ENCODE results near the gene MAZ. TPM values are rescaled to one million over a fixed set of nuclear protein-coding genes. Genes with fewer than 3 reads are reported as not detected.

Gene MAZ
- total and polyA plus RNA-seq, 3 experiments from 2014 or later = 85.7 to 478 (median 455) TPM

DNA sequence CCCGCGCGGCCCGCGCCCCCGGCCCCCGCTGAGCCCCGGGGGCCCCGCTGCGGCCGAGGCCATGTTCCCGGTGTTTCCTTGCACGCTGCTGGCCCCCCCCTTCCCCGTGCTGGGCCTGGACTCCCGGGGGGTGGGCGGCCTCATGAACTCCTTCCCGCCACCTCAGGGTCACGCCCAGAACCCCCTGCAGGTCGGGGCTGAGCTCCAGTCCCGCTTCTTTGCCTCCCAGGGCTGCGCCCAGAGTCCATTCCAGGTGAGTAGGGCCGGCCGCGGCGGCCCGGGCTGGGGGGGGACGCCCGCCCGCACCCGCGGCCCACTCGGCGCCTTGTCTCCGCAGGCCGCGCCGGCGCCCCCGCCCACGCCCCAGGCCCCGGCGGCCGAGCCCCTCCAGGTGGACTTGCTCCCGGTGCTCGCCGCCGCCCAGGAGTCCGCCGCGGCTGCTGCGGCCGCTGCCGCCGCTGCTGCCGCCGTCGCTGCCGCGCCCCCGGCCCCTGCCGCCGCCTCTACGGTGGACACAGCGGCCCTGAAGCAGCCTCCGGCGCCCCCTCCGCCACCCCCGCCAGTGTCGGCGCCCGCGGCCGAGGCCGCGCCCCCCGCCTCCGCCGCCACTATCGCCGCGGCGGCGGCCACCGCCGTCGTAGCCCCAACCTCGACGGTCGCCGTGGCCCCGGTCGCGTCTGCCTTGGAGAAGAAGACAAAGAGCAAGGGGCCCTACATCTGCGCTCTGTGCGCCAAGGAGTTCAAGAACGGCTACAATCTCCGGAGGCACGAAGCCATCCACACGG is 504 bp downstream of the MAZ start:
- H3K4me1 Mint-ChIP-seq = peaks cover 50 to 60% (median 58%) of the 10 kb centered on the region in 3 donors
- ChIA-PET POLR2A (interaction anchor here (0.5 to 4.1 kb wide), 14 partner anchors 10 to 285 kb away, joined by 3 to 59 read pairs (median 6); partner anchors contain the start of genes ALDOA, ASPHD1, C16orf54 and KIF22), CTCF (interaction anchor here (0.6 to 5.0 kb wide), 16 partner anchors 8 to 132 kb away, joined by 3 to 92 read pairs (median 8); partner anchors contain the start of genes KIF22, MVP and PAGR1)
- peaks cover 0 to 2% (median 0%) of the 10 kb centered on the region in 5 donors for H3K9me3 Mint-ChIP-seq
- H3K36me3 ChIP-seq (ENCODE audit: insufficient read depth, low read length) = peaks cover 5% of the 10 kb centered on the region
- no peaks in the 10 kb centered on the region for H3K9me3 ChIP-seq (ENCODE audit: low read length)
- H3K4me1 ChIP-seq (ENCODE audit: insufficient read depth, low read length) = peaks cover 44% of the 10 kb centered on the region
- peak overlapping the region; percentile 88 to 96 (median 93) for H3K4me3 Mint-ChIP-seq
- H3K27me3 ChIP-seq (ENCODE audit: insufficient read depth, low read length, poor library complexity, severe bottlenecking) = no peaks in the 10 kb centered on the region
- peaks cover 3 to 42% (median 4%) of the 10 kb centered on the region in 3 donors for H3K36me3 Mint-ChIP-seq
- peak overlapping the region; percentile 79 for H3K27ac ChIP-seq (ENCODE audit: low read depth, low read length)
- peak in 4 of 5 donors; percentile 37 to 70 (median 45) for DNase-seq
- H3K27me3 Mint-ChIP-seq = peaks cover 0 to 5% of the 10 kb centered on the region in 2 donors
- H3K4me3 ChIP-seq (ENCODE audit: low read length) = peak overlapping the region; percentile 71
- peak overlapping the region; percentile 65 to 100 (median 99) for H3K27ac Mint-ChIP-seq

DNA sequence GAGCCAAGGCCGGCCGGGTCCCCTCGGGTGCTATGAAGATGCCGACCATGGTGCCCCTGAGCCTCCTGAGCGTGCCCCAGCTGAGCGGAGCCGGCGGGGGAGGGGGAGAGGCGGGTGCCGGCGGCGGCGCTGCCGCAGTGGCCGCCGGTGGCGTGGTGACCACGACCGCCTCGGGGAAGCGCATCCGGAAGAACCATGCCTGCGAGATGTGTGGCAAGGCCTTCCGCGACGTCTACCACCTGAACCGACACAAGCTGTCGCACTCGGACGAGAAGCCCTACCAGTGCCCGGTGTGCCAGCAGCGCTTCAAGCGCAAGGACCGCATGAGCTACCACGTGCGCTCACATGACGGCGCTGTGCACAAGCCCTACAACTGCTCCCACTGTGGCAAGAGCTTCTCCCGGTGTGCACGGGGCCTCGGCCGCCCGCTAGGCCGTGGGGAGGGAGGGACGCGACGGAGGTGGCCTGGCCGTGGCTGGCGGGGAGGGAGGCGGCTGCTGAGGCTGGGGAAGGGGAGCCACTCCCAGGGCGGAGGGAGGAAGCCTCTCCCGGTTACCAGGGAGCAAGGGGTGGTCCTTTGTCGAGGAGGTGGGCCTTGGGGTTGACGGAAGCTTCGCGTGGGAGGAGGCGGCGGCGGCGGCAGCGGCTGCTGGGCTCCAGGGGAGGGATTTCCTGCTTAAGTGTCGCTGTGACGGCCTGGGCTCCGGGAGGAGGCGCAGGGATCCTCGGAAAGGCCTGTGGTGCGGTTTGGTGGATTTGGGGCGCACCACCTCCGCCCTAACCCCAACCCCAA is 1.3 kb downstream of the MAZ start:
- H3K36me3 Mint-ChIP-seq = peaks cover 3 to 37% (median 4%) of the 10 kb centered on the region in 3 donors
- peaks cover 48% of the 10 kb centered on the region for H3K4me1 ChIP-seq (ENCODE audit: insufficient read depth, low read length)

DNA sequence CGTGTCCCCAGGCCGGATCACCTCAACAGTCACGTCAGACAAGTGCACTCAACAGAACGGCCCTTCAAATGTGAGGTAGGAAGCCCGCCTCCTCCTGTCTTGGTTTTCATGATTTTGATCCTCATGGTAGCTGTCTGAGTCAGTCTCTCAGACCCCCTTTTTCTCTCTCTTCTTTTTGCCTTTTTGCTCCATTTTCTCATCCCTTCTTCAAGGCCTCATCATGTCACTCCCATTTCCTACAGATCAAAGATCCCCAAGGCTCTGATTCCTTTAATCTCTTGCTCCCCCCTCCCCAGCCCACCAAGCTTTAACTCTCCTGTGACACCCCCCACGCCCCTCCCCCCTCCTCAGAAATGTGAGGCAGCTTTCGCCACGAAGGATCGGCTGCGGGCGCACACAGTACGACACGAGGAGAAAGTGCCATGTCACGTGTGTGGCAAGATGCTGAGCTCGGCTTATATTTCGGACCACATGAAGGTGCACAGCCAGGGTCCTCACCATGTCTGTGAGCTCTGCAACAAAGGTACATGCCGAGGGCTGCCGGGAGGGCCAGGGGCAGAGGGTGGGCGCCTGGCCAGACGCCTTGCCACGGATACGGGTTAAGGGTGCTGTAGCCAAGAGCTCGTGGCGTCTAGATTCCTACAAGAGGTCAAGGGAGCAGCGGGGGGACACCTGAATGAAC is 2.0 kb downstream of the MAZ start:
- ChIA-PET CTCF (interaction anchor here (0.9 to 5.0 kb wide), 21 partner anchors 10 to 210 kb away, joined by 3 to 92 read pairs (median 4); partner anchors contain the start of genes KIF22, MVP and PAGR1), POLR2A (interaction anchor here (0.6 to 4.1 kb wide), 18 partner anchors 8 to 1318 kb away, joined by 3 to 59 read pairs (median 5); partner anchors contain the start of genes ALDOA, C16orf54, KIF22 and MVP)
- Histone ChIP-seq H3K4me1 (ENCODE audit: insufficient read depth, low read length) (peaks cover 50% of the 10 kb centered on the region), H3K4me3 (ENCODE audit: low read length) (peak overlapping the region; percentile 71), H3K9me3 (ENCODE audit: low read length) (no peaks in the 10 kb centered on the region), H3K27ac (ENCODE audit: low read depth, low read length) (peak overlapping the region; percentile 79), H3K36me3 (ENCODE audit: insufficient read depth, low read length) (peaks cover 5% of the 10 kb centered on the region), H3K27me3 (ENCODE audit: insufficient read depth, low read length, poor library complexity, severe bottlenecking) (no peaks in the 10 kb centered on the region)
- peak overlapping the region; percentile 88 to 96 (median 93) for H3K4me3 Mint-ChIP-seq
- H3K9me3 Mint-ChIP-seq = peaks cover 0 to 2% (median 0%) of the 10 kb centered on the region in 5 donors
- H3K27me3 Mint-ChIP-seq = peaks cover 0 to 5% of the 10 kb centered on the region in 2 donors
- peak in 2 of 5 donors; percentile 36 to 58 for DNase-seq
- H3K36me3 Mint-ChIP-seq = peaks cover 3 to 32% (median 4%) of the 10 kb centered on the region in 3 donors
- H3K27ac Mint-ChIP-seq = peak overlapping the region; percentile 93 to 100 (median 100)
- H3K4me1 Mint-ChIP-seq = peaks cover 52 to 71% (median 58%) of the 10 kb centered on the region in 3 donors

More for the DNA sequence above, 1.3 kb downstream of the MAZ start:
- H3K9me3 ChIP-seq (ENCODE audit: low read length) = no peaks in the 10 kb centered on the region
- Mint-ChIP-seq H3K4me1 (peaks cover 50 to 67% (median 58%) of the 10 kb centered on the region in 3 donors), H3K27me3 (peaks cover 0 to 5% of the 10 kb centered on the region in 2 donors), H3K9me3 (peaks cover 0 to 2% (median 0%) of the 10 kb centered on the region in 5 donors), H3K4me3 (peak overlapping the region; percentile 88 to 96 (median 93)), H3K27ac (peak overlapping the region; percentile 93 to 100 (median 100))
- peak overlapping the region; percentile 71 for H3K4me3 ChIP-seq (ENCODE audit: low read length)
- CTCF ChIA-PET = interaction anchor here (0.6 to 5.0 kb wide), 23 partner anchors 9 to 211 kb away, joined by 3 to 92 read pairs (median 4); partner anchors contain the start of genes KIF22, MVP and PAGR1
- H3K36me3 ChIP-seq (ENCODE audit: insufficient read depth, low read length) = peaks cover 5% of the 10 kb centered on the region
- H3K27ac ChIP-seq (ENCODE audit: low read depth, low read length) = peak overlapping the region; percentile 79
- H3K27me3 ChIP-seq (ENCODE audit: insufficient read depth, low read length, poor library complexity, severe bottlenecking) = no peaks in the 10 kb centered on the region
- DNase-seq = peak; percentile 81 to 93 (median 92)
- POLR2A ChIA-PET = interaction anchor here (0.5 to 4.1 kb wide), 20 partner anchors 9 to 1317 kb away, joined by 3 to 59 read pairs (median 5); partner anchors contain the start of genes ALDOA, ASPHD1, C16orf54 and KIF22

DNA sequence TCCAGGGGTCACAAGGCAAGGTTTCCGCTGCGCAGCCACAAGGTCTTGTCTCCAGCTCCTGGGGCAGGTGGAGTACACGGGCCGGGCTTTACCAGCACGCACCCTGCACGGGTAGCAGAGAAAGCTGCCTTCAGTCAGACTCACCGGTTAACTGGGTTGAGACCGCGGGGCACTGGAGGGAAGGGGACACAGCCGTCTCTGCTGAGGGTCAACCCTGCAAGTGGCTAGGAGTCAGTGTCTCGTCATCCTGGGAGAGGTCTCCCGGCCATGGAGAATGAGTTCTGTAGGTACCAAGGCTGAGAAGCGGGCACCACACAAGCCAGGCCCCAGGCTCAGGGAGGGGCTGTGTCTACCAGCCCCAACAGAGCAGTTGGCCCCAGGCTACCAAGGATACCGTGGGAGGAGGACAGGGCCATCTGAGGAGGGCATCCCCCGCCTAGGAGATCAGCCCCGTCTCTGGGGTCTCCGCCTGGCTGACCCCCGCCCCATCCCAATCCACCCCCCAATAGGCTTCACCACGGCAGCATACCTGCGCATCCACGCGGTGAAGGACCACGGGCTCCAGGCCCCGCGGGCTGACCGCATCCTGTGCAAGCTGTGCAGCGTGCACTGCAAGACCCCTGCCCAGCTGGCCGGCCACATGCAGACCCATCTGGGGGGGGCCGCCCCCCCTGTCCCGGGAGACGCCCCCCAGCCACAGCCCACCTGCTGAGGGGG is 2.9 kb downstream of the MAZ start:
- H3K27ac Mint-ChIP-seq = peak overlapping the region; percentile 93 to 100 (median 100)
- H3K4me1 Mint-ChIP-seq = peaks cover 46 to 68% (median 49%) of the 10 kb centered on the region in 3 donors
- H3K36me3 Mint-ChIP-seq = peaks cover 3 to 31% (median 4%) of the 10 kb centered on the region in 3 donors
- H3K27me3 Mint-ChIP-seq = peaks cover 0 to 5% of the 10 kb centered on the region in 2 donors
- Histone ChIP-seq H3K36me3 (ENCODE audit: insufficient read depth, low read length) (peaks cover 5% of the 10 kb centered on the region), H3K27me3 (ENCODE audit: insufficient read depth, low read length, poor library complexity, severe bottlenecking) (no peaks in the 10 kb centered on the region), H3K27ac (ENCODE audit: low read depth, low read length) (peak overlapping the region; percentile 79), H3K4me3 (ENCODE audit: low read length) (peak overlapping the region; percentile 71), H3K9me3 (ENCODE audit: low read length) (no peaks in the 10 kb centered on the region), H3K4me1 (ENCODE audit: insufficient read depth, low read length) (peaks cover 46% of the 10 kb centered on the region)
- peak in 1 of 5 donors; percentile 53 for DNase-seq
- peak overlapping the region; percentile 88 to 96 (median 93) for H3K4me3 Mint-ChIP-seq
- POLR2A ChIA-PET = interaction anchor here (0.6 to 4.1 kb wide), 9 partner anchors 7 to 214 kb away, joined by 3 to 59 read pairs (median 5); partner anchors contain the start of genes KIF22, MVP and PAGR1
- peaks cover 0 to 2% (median 0%) of the 10 kb centered on the region in 5 donors for H3K9me3 Mint-ChIP-seq
- CTCF ChIA-PET = interaction anchor here (1.1 to 5.0 kb wide), 10 partner anchors 10 to 108 kb away, joined by 4 to 92 read pairs (median 12); partner anchors contain the start of genes MVP and PAGR1

DNA sequence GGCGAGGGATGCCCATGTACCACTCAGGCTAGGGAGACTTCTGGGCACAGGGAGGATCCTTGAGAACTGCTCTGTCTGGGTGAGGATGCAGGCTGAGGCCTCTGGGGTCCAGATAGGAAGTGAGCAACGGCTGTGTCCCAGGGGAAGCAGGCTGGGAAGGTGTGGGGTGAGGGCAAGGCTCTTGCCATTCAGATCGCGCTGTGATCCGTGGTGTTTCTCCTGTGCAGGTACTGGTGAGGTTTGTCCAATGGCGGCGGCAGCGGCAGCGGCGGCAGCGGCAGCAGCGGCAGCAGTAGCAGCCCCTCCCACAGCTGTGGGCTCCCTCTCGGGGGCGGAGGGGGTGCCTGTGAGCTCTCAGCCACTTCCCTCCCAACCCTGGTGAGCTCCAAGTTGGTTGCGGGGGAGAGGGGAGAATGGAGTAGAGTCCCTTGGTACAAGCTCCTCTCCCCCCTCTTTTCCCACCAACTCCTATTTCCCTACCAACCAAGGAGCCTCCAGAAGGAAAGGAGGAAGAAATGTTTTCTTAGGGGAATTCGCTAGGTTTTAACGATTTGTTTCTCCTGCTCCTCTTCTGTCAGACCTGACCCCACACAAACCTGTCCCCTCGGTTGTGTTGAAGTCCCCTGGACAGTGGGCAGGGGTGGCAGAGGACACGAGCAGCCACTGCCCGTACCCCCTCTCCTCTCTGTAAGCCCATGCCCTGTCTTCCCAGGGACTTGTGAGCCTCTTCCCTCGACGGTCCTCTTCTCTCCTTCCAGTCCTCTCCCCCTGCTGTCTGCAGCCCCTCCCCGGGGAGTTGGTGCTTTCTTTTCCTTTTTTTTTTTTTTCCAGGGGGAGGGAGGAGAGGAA is 3.7 kb downstream of the MAZ start:
- Histone ChIP-seq H3K4me1 (ENCODE audit: insufficient read depth, low read length) (peaks cover 45% of the 10 kb centered on the region), H3K36me3 (ENCODE audit: insufficient read depth, low read length) (peaks cover 5% of the 10 kb centered on the region), H3K27me3 (ENCODE audit: insufficient read depth, low read length, poor library complexity, severe bottlenecking) (no peaks in the 10 kb centered on the region), H3K9me3 (ENCODE audit: low read length) (no peaks in the 10 kb centered on the region), H3K27ac (ENCODE audit: low read depth, low read length) (peak overlapping the region; percentile 79), H3K4me3 (ENCODE audit: low read length) (peak overlapping the region; percentile 71)
- peaks cover 46 to 67% (median 48%) of the 10 kb centered on the region in 3 donors for H3K4me1 Mint-ChIP-seq
- peaks cover 0 to 5% of the 10 kb centered on the region in 2 donors for H3K27me3 Mint-ChIP-seq
- DNase-seq = peak; percentile 53 to 84 (median 68)
- H3K9me3 Mint-ChIP-seq = peaks cover 0 to 2% (median 0%) of the 10 kb centered on the region in 5 donors
- ChIA-PET CTCF (interaction anchor here (1.1 to 5.0 kb wide), 3 partner anchors 9 to 109 kb away, joined by 7 to 92 read pairs (median 11); partner anchors contain the start of genes MVP and PAGR1), POLR2A (interaction anchor here (0.6 to 2.0 kb wide), 6 partner anchors 11 to 203 kb away, joined by 3 to 10 read pairs (median 5); partner anchors contain the start of gene MVP)
- H3K36me3 Mint-ChIP-seq = peaks cover 3 to 31% (median 4%) of the 10 kb centered on the region in 3 donors
- H3K27ac Mint-ChIP-seq = peak overlapping the region; percentile 89 to 99 (median 97)
- H3K4me3 Mint-ChIP-seq = peak overlapping the region; percentile 86 to 96 (median 93)

Data from CD8-positive, alpha-beta memory T cell (primary cell).